Stimulated activated CD4-positive, alpha-beta T cell treated with anti-CD3 and anti-CD28 coated beads, Interleukin-12 subunit alpha, Interleukin-12 subunit beta, amount 100 ng/mL, for 24 hours (primary cell): ENCODE data around the gene COX7B.

Source experiments
- DNase-seq, 2 experiments: peaks; one replicate each; pipeline ENCODE4 v3.0.0-alpha.2; 2020; ENCODE audit warnings: low read depth in 2 of 2

COX7B gene

DNA sequence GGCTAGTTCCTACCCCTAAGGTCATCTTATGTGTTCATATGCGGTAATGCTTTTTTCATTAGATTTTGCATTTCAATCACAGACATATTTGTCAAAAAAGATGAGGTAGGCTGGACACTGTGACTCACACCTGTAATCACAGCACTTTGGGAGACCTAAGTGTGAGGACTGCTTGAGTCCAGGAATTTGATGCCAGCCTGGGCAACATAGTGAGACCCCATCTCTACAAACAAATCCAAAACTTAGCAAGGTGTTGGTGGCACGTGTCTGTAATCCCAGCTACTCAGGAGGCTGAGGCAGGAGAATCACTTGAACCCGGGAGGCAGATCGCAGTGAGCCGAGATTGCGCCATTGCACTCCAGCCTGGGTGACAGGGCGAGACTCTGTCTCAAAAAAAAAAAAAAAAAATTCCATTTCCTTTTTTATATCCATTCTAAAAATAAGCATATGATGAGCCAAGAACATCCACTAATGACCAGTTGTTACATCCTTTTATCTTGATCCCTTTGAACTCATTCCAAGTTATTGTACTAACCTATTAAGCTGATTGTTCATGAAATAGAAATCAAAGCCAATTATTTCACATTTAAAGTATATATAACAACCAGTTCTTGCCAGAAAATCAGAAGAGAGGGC, 46.8 kb downstream of the COX7B start:
- DNase-seq, result no peak

- DNase-seq, result no peak
Measured at GRCh38 chrX:77946571-77946970, 47.3 kb downstream of the COX7B start.

DNA sequence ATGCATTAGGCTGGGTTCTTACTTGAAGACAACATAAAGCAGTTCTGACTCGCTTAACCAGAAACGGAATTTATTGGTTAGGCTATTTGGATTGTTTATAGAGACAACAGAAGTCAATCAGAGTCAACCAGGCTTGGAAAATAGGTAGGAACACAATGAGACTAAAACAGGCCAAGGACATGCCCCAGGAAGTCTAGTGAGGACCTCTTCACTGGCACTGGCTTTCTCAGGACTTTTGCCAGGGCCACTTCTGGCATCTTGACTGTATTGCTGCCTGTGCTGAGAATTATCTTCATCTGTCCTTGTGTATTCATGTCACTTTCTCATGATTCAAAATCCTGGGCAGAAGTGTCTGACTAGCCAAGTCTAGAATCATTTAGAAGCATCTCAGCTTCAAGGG, 50.6 kb downstream of the COX7B start:
- no peak for DNase-seq

DNA sequence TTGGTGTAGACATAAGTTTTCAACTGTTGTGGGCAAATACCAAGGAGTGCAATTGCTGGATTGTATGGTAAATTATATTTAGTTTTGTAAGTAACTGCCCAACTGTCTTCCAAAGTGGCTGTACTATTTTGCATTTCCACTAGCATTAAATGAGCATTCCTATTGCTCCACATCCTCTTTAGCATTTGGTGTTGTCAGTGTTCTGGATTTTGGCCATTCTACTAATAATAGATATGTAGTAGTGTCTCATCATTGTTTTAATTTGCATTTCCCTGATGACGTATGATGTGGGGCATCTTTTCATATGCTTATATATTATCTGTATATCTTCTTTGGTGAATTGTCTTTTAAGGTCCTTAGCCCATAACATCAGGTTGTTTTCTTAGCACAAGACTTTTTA, 52.9 kb downstream of the COX7B start:
- no peak for DNase-seq

DNA sequence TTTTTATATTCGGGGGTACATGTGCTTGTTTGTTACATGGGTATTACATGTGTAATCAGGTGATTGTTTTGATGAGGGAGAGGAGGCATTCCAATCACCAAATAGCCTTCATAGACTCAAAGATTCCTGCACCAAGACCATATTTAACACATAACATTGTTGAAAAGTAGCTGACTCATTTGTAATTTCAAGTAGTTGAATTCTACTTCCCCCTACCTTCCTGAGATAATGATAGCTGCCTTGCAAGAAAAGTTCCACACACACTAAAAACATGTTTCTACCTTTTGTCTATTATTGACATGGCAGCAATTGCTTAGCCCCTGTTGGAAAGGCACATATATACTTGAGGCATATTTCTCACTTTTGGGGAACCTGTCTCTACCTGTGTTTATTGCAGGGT, 54.0 kb downstream of the COX7B start:
- DNase-seq, result no peak

GRCh38 chrX:77953708-77954107, 54.4 kb downstream of the COX7B start:
- DNase-seq, result no peak
